Progenitor cell of endocrine pancreas (in vitro differentiated cells): ENCODE data around the gene CUEDC2. TPM values are rescaled to one million over a fixed set of nuclear protein-coding genes. Genes with fewer than 3 reads are reported as not detected.

Experiments
- DNase-seq: peaks from one replicate; pipeline ENCODE4 v3.0.0; 2021; ENCODE audit warnings: low spot score; ENCODE audit not compliant: unreplicated experiment
- H3K27ac Mint-ChIP-seq: 2 replicates; pipeline ENCODE4 v1.8.0; 2021; ENCODE audit warnings: mild to moderate bottlenecking, moderate library complexity, mixed read lengths
- H3K27me3 Mint-ChIP-seq: 2 replicates; pipeline ENCODE4 v1.8.0; 2021; ENCODE audit warnings: mixed read lengths
- H3K36me3 Mint-ChIP-seq: 2 replicates; pipeline ENCODE4 v1.8.0; 2022; ENCODE audit warnings: mixed read lengths; ENCODE audit not compliant: insufficient read depth
- H3K4me1 Mint-ChIP-seq: 2 replicates; pipeline ENCODE4 v1.8.0; 2021; ENCODE audit warnings: low read depth, mixed read lengths
- H3K4me3 Mint-ChIP-seq: 2 replicates; pipeline ENCODE4 v1.8.0; 2021; ENCODE audit warnings: low read depth, mild to moderate bottlenecking, moderate library complexity, mixed read lengths
- H3K9me3 Mint-ChIP-seq: 2 replicates; pipeline ENCODE4 v1.8.0; 2021; ENCODE audit warnings: low read depth, mixed read lengths
- CTCF ChIP-seq: fragments of 200-600 bp; sonication (generic); IDR thresholded peaks from one replicate; pipeline ENCODE4 v1.5.0; 2021; ENCODE audit warnings: antibody characterized with exemption, mild to moderate bottlenecking; ENCODE audit not compliant: unreplicated experiment
- total RNA-seq: library from RNA; stranded (reverse); gene quantifications from 2 replicates; pipeline ENCODE4 v1.2.1, GENCODE V29; 2021

CUEDC2 gene
- total RNA-seq, 1 donor from 2014 or later: 69.9 TPM

- H3K9me3 Mint-ChIP-seq: no peaks in the 10 kb centered on the region
- peak within 1 kb of the TSS; percentile 97 for H3K27ac Mint-ChIP-seq
- H3K27me3 Mint-ChIP-seq: peaks cover 26% of the 10 kb centered on the region
- peak within 1 kb of the TSS; percentile 99 for H3K4me3 Mint-ChIP-seq
- no peak for TF ChIP-seq CTCF
- H3K36me3 Mint-ChIP-seq: no peaks in the 10 kb centered on the region
- H3K4me1 Mint-ChIP-seq: peaks cover 16% of the 10 kb centered on the region
- peak; percentile 94 for DNase-seq
These were observed 11.5 kb downstream of the CUEDC2 start, which contains the start of gene FBXL15 for GRCh38 chr10:102420714-102421506. Gene FBXL15 (plus strand): TSS chr10:102420836. CDS start chr10:102421130, 294 bp downstream.

GRCh38 chr10:102420181-102420713 is 12.1 kb downstream of the CUEDC2 start:
- peak overlapping the region; percentile 99 for H3K4me3 Mint-ChIP-seq
- peaks cover 30% of the 10 kb centered on the region for H3K27me3 Mint-ChIP-seq
- H3K36me3 Mint-ChIP-seq: no peaks in the 10 kb centered on the region
- H3K27ac Mint-ChIP-seq: peak overlapping the region; percentile 97
- DNase-seq: no peak
- no peaks in the 10 kb centered on the region for H3K9me3 Mint-ChIP-seq
- peaks cover 16% of the 10 kb centered on the region for H3K4me1 Mint-ChIP-seq
- TF ChIP-seq CTCF: no peak

- H3K36me3 Mint-ChIP-seq: no peaks in the 10 kb centered on the region
- H3K27me3 Mint-ChIP-seq: peaks cover 31% of the 10 kb centered on the region
- TF ChIP-seq CTCF: no peak
- peak; percentile 76 for DNase-seq
- H3K9me3 Mint-ChIP-seq: no peaks in the 10 kb centered on the region
- H3K4me3 Mint-ChIP-seq: peak overlapping the region; percentile 99
- peak overlapping the region; percentile 97 for H3K27ac Mint-ChIP-seq
- peaks cover 16% of the 10 kb centered on the region for H3K4me1 Mint-ChIP-seq
These were observed 12.8 kb downstream of the CUEDC2 start for GRCh38 chr10:102419269-102420180.

GRCh38 chr10:102418622-102419268 is 13.6 kb downstream of the CUEDC2 start, which contains the start of gene PSD:
Gene PSD (minus strand): TSS chr10:102418785. CDS start chr10:102417038, 1,747 bp downstream.
- no peaks in the 10 kb centered on the region for H3K9me3 Mint-ChIP-seq
- peaks cover 38% of the 10 kb centered on the region for H3K27me3 Mint-ChIP-seq
- TF ChIP-seq CTCF: no peak
- H3K4me3 Mint-ChIP-seq: peak within 1 kb of the TSS; percentile 99
- peaks cover 16% of the 10 kb centered on the region for H3K4me1 Mint-ChIP-seq
- H3K36me3 Mint-ChIP-seq: no peaks in the 10 kb centered on the region
- DNase-seq: no peak
- H3K27ac Mint-ChIP-seq: peak within 1 kb of the TSS; percentile 64
